Suprapubic skin (tissue), 4 donors: ENCODE measurements around the gene MED7. TPM values are rescaled to one million over a fixed set of nuclear protein-coding genes. Genes with fewer than 3 reads are reported as not detected.
A peak's percentile ranks its signal among the peaks of the same experiment; 100 is the strongest.

ENCODE experiments used
- DNase-seq, 2 donors: peaks; one replicate each; pipeline ENCODE4 v3.0.0-alpha.2; 2019; ENCODE audit warnings: low spot score in 2 of 2
- H3K27ac ChIP-seq: fragments of 200-600 bp; sonication (generic); one replicate; pipeline ENCODE4 v1.5.1; 2019
- H3K27me3 ChIP-seq: fragments of 200-600 bp; sonication (generic); one replicate; pipeline ENCODE4 v1.5.1; 2019
- H3K36me3 ChIP-seq: fragments of 200-600 bp; sonication (generic); one replicate; pipeline ENCODE4 v1.5.1; 2019
- H3K4me1 ChIP-seq: fragments of 200-600 bp; sonication (generic); one replicate; pipeline ENCODE4 v1.5.1; 2019
- H3K4me3 ChIP-seq: fragments of 200-600 bp; sonication (generic); one replicate; pipeline ENCODE4 v1.5.1; 2019; ENCODE audit warnings: mild to moderate bottlenecking
- H3K9me3 ChIP-seq: fragments of 200-600 bp; sonication (generic); one replicate; pipeline ENCODE4 v1.5.1; 2019
- CTCF ChIP-seq, 2 donors: fragments of 200-600 bp in 1 of 2; fragments of 450-650 bp in 1 of 2; sonication (generic) in 1 of 2; IDR thresholded peaks; one replicate each; pipeline ENCODE4 v1.5.1; 2016 to 2019; ENCODE audit warnings: antibody characterized with exemption in 2 of 2, mild to moderate bottlenecking in 1 of 2, moderate library complexity in 1 of 2
- EP300 ChIP-seq: sonication (generic); formaldehyde crosslinking; IDR thresholded peaks from one replicate; pipeline ENCODE4 v1.6.1; 2017; ENCODE audit warnings: antibody characterized with exemption
- POLR2A ChIP-seq, 2 donors: fragments of 450-650 bp; IDR thresholded peaks; one replicate each; pipeline ENCODE4 v1.6.1; 2017; ENCODE audit warnings: antibody characterized with exemption in 2 of 2, mild to moderate bottlenecking in 2 of 2, moderate library complexity in 2 of 2
- POLR2AphosphoS5 ChIP-seq, 3 donors: sonication (generic); formaldehyde crosslinking; IDR thresholded peaks; one replicate each; pipeline ENCODE4 v1.6.1; 2017; ENCODE audit warnings: antibody characterized with exemption in 3 of 3
- WGBS: methylation state at CpG from one replicate; pipeline ENCODE4 v1.1.5; 2018; 5-methylcytosine and 5-hydroxymethylcytosine counted together
- total RNA-seq, 4 donors: library from RNA; depleted of rRNA; stranded (reverse); fragments of >200 nt; gene quantifications; one replicate each; pipeline ENCODE4 v1.1.0, GENCODE V29; 2016

MED7 gene
- total RNA-seq, 4 donors from 2014 or later: 5.5 to 13.6 (median 8.9) TPM

- DNase-seq: no peak
- no peak overlapping the region for H3K4me3 ChIP-seq
- TF ChIP-seq POLR2A (IDR thresholded peaks at IDR 0.05) (no peak), POLR2AphosphoS5 (IDR thresholded peaks at IDR 0.05) (no peak)
- H3K27me3 ChIP-seq: no peaks in the 10 kb centered on the region
- peak overlapping the region; percentile 64 for H3K27ac ChIP-seq
- no peaks in the 10 kb centered on the region for H3K9me3 ChIP-seq
- no peaks in the 10 kb centered on the region for H3K4me1 ChIP-seq
- 76% methylated on average over 1 of the region's 1 CpG for WGBS
- no peaks in the 10 kb centered on the region for H3K36me3 ChIP-seq
These were observed 32.9 kb downstream of the MED7 start for GRCh38 chr5:157109744-157110143.

DNA sequence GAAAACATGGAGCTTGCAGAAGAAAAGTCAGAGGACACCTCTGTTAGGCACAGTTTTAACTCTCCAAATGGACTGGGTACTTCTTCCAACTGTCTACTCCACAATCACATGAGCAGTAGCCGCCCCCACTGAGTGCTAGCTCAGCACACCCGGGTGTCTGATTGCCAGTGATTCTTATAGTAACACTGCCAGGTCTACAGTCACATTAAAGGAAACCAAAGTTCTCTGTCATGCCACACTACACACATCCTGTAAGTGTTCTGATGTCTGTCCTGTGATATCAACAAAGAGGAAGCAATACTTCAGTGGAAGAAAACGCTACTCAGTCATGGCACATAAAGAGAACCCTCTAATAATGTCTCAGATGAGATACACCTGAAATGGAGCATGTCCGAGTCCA lies 33.7 kb downstream of the MED7 start, which contains the start of gene HAVCR2:
Gene HAVCR2 (minus strand): TSS at position 69 of the 400 bp plus-strand sequence. CDS start 61 bp downstream, at position 8.
- H3K9me3 ChIP-seq: no peaks in the 10 kb centered on the region
- H3K27me3 ChIP-seq: no peaks in the 10 kb centered on the region
- DNase-seq: no peak
- H3K27ac ChIP-seq: peak within 1 kb of the TSS; percentile 64
- TF ChIP-seq POLR2A (IDR thresholded peaks at IDR 0.05) (peak in 1 of 2 donors; percentile 23), CTCF (IDR thresholded peaks at IDR 0.05) (no peak)
- WGBS: 73% methylated on average over 4 of the region's 4 CpGs
- peak within 1 kb of the TSS; percentile 17 for H3K4me3 ChIP-seq
- H3K36me3 ChIP-seq: no peaks in the 10 kb centered on the region
- no peaks in the 10 kb centered on the region for H3K4me1 ChIP-seq

GRCh38 chr5:157107508-157107907 lies 35.2 kb downstream of the MED7 start:
- Histone ChIP-seq H3K4me1 (no peaks in the 10 kb centered on the region), H3K36me3 (no peaks in the 10 kb centered on the region), H3K27ac (no peak overlapping the region), H3K9me3 (no peaks in the 10 kb centered on the region), H3K27me3 (no peaks in the 10 kb centered on the region), H3K4me3 (peak overlapping the region; percentile 17)
- DNase-seq: no peak
- WGBS: 37% methylated on average over 3 of the region's 3 CpGs
- TF ChIP-seq CTCF (IDR thresholded peaks at IDR 0.05) (no peak), EP300 (no peak), POLR2AphosphoS5 (IDR thresholded peaks at IDR 0.05) (no peak), POLR2A (IDR thresholded peaks at IDR 0.05) (no peak)

GRCh38 chr5:157106630-157107461 lies 35.8 kb downstream of the MED7 start:
- 73% methylated on average over 14 of the region's 14 CpGs for WGBS
- TF ChIP-seq CTCF (IDR thresholded peaks at IDR 0.05) (no peak), POLR2A (IDR thresholded peaks at IDR 0.05) (no peak), EP300 (no peak), POLR2AphosphoS5 (IDR thresholded peaks at IDR 0.05) (no peak)
- H3K27ac ChIP-seq: no peak overlapping the region
- H3K4me3 ChIP-seq: no peak overlapping the region
- H3K9me3 ChIP-seq: no peaks in the 10 kb centered on the region
- H3K27me3 ChIP-seq: no peaks in the 10 kb centered on the region
- DNase-seq: peak in 1 of 2 donors; percentile 70
- H3K4me1 ChIP-seq: no peaks in the 10 kb centered on the region
- H3K36me3 ChIP-seq: no peaks in the 10 kb centered on the region

GRCh38 chr5:157100140-157100679 lies 42.5 kb downstream of the MED7 start:
- no peak overlapping the region for H3K4me3 ChIP-seq
- H3K4me1 ChIP-seq: peaks cover 4% of the 10 kb centered on the region
- no peaks in the 10 kb centered on the region for H3K27me3 ChIP-seq
- no peaks in the 10 kb centered on the region for H3K9me3 ChIP-seq
- no peak for DNase-seq
- H3K36me3 ChIP-seq: no peaks in the 10 kb centered on the region
- H3K27ac ChIP-seq: no peak overlapping the region
- no peak for TF ChIP-seq POLR2A (IDR thresholded peaks at IDR 0.05)
- no peak for TF ChIP-seq CTCF (IDR thresholded peaks at IDR 0.05)
- TF ChIP-seq EP300: no peak
- no peak for TF ChIP-seq POLR2AphosphoS5 (IDR thresholded peaks at IDR 0.05)
- 80% methylated on average over 2 of the region's 2 CpGs for WGBS
